Measurements from ENCODE around the gene SHISAL2B.

The SHISAL2B gene

GRCh38 chr5:64765804-64766504, 75.7 kb downstream of the SHISAL2B start:
- Histone ChIP-seq H3K4me3 (ENCODE audit: severe bottlenecking) (no peak overlapping the region), H3K36me3 (ENCODE audit: low read depth) (peaks cover 59% of the 10 kb centered on the region), H3K27ac (ENCODE audit: poor library complexity, severe bottlenecking) (peak overlapping the region; percentile 92), H3K9me3 (ENCODE audit: severe bottlenecking) (no peaks in the 10 kb centered on the region), H3K4me1 (ENCODE audit: insufficient read depth, poor library complexity, severe bottlenecking) (peaks cover 33% of the 10 kb centered on the region), H3K27me3 (ENCODE audit: insufficient read depth, poor library complexity, severe bottlenecking) (no peaks in the 10 kb centered on the region)
- ATAC-seq (ENCODE audit: low read depth) (peak; percentile 75), DNase-seq (ENCODE audit: low spot score) (peak; percentile 84)
- TF ChIP-seq, protein P1, sequence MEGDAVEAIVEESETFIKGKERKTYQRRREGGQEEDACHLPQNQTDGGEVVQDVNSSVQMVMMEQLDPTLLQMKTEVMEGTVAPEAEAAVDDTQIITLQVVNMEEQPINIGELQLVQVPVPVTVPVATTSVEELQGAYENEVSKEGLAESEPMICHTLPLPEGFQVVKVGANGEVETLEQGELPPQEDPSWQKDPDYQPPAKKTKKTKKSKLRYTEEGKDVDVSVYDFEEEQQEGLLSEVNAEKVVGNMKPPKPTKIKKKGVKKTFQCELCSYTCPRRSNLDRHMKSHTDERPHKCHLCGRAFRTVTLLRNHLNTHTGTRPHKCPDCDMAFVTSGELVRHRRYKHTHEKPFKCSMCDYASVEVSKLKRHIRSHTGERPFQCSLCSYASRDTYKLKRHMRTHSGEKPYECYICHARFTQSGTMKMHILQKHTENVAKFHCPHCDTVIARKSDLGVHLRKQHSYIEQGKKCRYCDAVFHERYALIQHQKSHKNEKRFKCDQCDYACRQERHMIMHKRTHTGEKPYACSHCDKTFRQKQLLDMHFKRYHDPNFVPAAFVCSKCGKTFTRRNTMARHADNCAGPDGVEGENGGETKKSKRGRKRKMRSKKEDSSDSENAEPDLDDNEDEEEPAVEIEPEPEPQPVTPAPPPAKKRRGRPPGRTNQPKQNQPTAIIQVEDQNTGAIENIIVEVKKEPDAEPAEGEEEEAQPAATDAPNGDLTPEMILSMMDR (IDR thresholded peaks at IDR 0.05; ENCODE audit: poor library complexity, severe bottlenecking) = no peak

DNA sequence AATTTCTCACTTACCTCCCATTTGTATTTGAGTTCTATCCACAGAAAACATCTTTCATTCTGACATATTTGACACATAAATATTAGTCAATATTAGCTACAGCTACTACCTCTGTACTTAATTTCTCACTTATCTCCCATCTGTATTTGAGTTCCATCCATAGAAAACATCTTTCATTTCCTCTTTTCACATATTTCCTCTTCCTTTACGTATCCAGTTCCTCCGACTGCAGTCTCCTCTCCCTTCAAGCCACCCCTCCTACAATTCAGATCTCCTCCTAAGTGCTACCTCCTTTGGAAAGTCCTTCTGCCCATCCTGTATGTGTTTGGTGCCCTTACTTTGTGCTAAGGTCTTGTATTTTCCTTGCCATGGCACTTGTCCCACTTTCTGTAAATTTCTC, 76.6 kb downstream of the SHISAL2B start:
- Histone ChIP-seq H3K27ac (ENCODE audit: poor library complexity, severe bottlenecking) (peak overlapping the region; percentile 92), H3K27me3 (ENCODE audit: insufficient read depth, poor library complexity, severe bottlenecking) (no peaks in the 10 kb centered on the region), H3K36me3 (ENCODE audit: low read depth) (peaks cover 50% of the 10 kb centered on the region), H3K9me3 (ENCODE audit: severe bottlenecking) (no peaks in the 10 kb centered on the region), H3K4me3 (ENCODE audit: severe bottlenecking) (peak overlapping the region; percentile 67), H3K4me1 (ENCODE audit: insufficient read depth, poor library complexity, severe bottlenecking) (peaks cover 33% of the 10 kb centered on the region)
- no peak for DNase-seq (ENCODE audit: low spot score)
- ATAC-seq (ENCODE audit: low read depth) = no peak
- TF ChIP-seq, protein P1 (IDR thresholded peaks at IDR 0.05; ENCODE audit: poor library complexity, severe bottlenecking) = no peak

All from RWPE2 (cell line).